ENCODE data around the gene DENND4A. TPM values are rescaled to one million over a fixed set of nuclear protein-coding genes. Genes with fewer than 3 reads are reported as not detected.
A peak's percentile ranks its signal among the peaks of the same experiment; 100 is the strongest.

DENND4A gene
- total and polyA plus RNA-seq, 2 experiments from 2014 or later = 5.6 to 10.9 TPM

GRCh38 chr15:65632780-65633375 lies 159.2 kb downstream of the DENND4A start:
- Histone ChIP-seq H3K79me2 (ENCODE audit: insufficient read depth) (no peaks in the 10 kb centered on the region), H3K4me3 (no peak overlapping the region), H3K9me2 (ENCODE audit: insufficient read depth) (no peaks in the 10 kb centered on the region), H3K9ac (no peak overlapping the region), H3K4me2 (ENCODE audit: unreplicated experiment) (no peak overlapping the region), H3K4me1 (ENCODE audit: insufficient read depth) (peaks cover 15% of the 10 kb centered on the region), H3K9me3 (ENCODE audit: low read depth) (no peaks in the 10 kb centered on the region), H3F3A (ENCODE audit: insufficient read depth) (0 out of 2 replicates have a peak, but pooled peaks cover 11% of the 10 kb centered on the region), H3K27me3 (replicated peaks; ENCODE audit: insufficient read depth) (no peaks in the 10 kb centered on the region), H3K27ac (0 out of 2 replicates have a peak overlapping the region, but pooled peaks have one; percentile 12), H3K36me3 (ENCODE audit: low read depth) (no peaks in the 10 kb centered on the region), H2AFZ (no peak overlapping the region), H4K20me1 (ENCODE audit: insufficient read depth) (no peaks in the 10 kb centered on the region)
- TF ChIP-seq EZH2 (IDR thresholded peaks at IDR 0.05; ENCODE audit: insufficient read depth, poor library complexity, severe bottlenecking) (no peak), EZH2phosphoT487 (IDR thresholded peaks at IDR 0.05; ENCODE audit: insufficient read depth, low read depth) (no peak)
- in situ Hi-C loops (cut with MboI) = loop anchor here (10.0 kb wide), 1 partner anchor 222 kb away; no protein-coding TSS in a partner anchor
- 87 to 88% methylated on average over 4 of the region's 4 CpGs for WGBS, 2 experiments (ENCODE audit: low coverage in 1 of 2, low lambda C conversion rate in 2 of 2, missing lambda C conversion rate in 2 of 2)
- no peak for DNase-seq

GRCh38 chr15:65631503-65631902 lies 160.6 kb downstream of the DENND4A start:
- Histone ChIP-seq H2AFZ (no peak overlapping the region), H3K9ac (no peak overlapping the region), H3K27me3 (replicated peaks; ENCODE audit: insufficient read depth) (no peaks in the 10 kb centered on the region), H3K4me3 (no peak overlapping the region), H3K36me3 (ENCODE audit: low read depth) (no peaks in the 10 kb centered on the region), H3K9me2 (ENCODE audit: insufficient read depth) (no peaks in the 10 kb centered on the region), H3K27ac (no peak overlapping the region), H3K4me2 (ENCODE audit: unreplicated experiment) (no peak overlapping the region), H3K9me3 (ENCODE audit: low read depth) (no peaks in the 10 kb centered on the region), H3K79me2 (ENCODE audit: insufficient read depth) (no peaks in the 10 kb centered on the region), H3K4me1 (ENCODE audit: insufficient read depth) (peaks cover 15% of the 10 kb centered on the region), H3F3A (ENCODE audit: insufficient read depth) (0 out of 2 replicates have a peak, but pooled peaks cover 11% of the 10 kb centered on the region), H4K20me1 (ENCODE audit: insufficient read depth) (no peaks in the 10 kb centered on the region)
- no peak for TF ChIP-seq EZH2phosphoT487 (IDR thresholded peaks at IDR 0.05; ENCODE audit: insufficient read depth, low read depth)
- TF ChIP-seq EZH2 (IDR thresholded peaks at IDR 0.05; ENCODE audit: insufficient read depth, poor library complexity, severe bottlenecking) = no peak
- 97 to 98% methylated on average over 6 of the region's 6 CpGs for WGBS, 2 experiments (ENCODE audit: low coverage in 1 of 2, low lambda C conversion rate in 2 of 2, missing lambda C conversion rate in 2 of 2)
- in situ Hi-C loops (cut with MboI) = loop anchor here (10.0 kb wide), 1 partner anchor 223 kb away; no protein-coding TSS in a partner anchor
- DNase-seq = no peak

GRCh38 chr15:65630760-65631159 lies 161.3 kb downstream of the DENND4A start:
- H3K36me3 ChIP-seq (ENCODE audit: low read depth) = no peaks in the 10 kb centered on the region
- 95 to 97% methylated on average over 5 of the region's 5 CpGs for WGBS, 2 experiments (ENCODE audit: low coverage in 1 of 2, low lambda C conversion rate in 2 of 2, missing lambda C conversion rate in 2 of 2)
- no peaks in the 10 kb centered on the region for H3K79me2 ChIP-seq (ENCODE audit: insufficient read depth)
- H3K4me2 ChIP-seq (ENCODE audit: unreplicated experiment) = no peak overlapping the region
- in situ Hi-C loops (cut with MboI) = loop anchor here (10.0 kb wide), 1 partner anchor 224 kb away; no protein-coding TSS in a partner anchor
- H3K9ac ChIP-seq = no peak overlapping the region
- no peak overlapping the region for H3K4me3 ChIP-seq
- 0 out of 2 replicates have a peak, but pooled peaks cover 11% of the 10 kb centered on the region for H3F3A ChIP-seq (ENCODE audit: insufficient read depth)
- no peak for DNase-seq
- peaks cover 15% of the 10 kb centered on the region for H3K4me1 ChIP-seq (ENCODE audit: insufficient read depth)
- H3K27ac ChIP-seq = no peak overlapping the region
- no peaks in the 10 kb centered on the region for H3K9me3 ChIP-seq (ENCODE audit: low read depth)
- TF ChIP-seq EZH2 (IDR thresholded peaks at IDR 0.05; ENCODE audit: insufficient read depth, poor library complexity, severe bottlenecking) (no peak), EZH2phosphoT487 (IDR thresholded peaks at IDR 0.05; ENCODE audit: insufficient read depth, low read depth) (no peak)
- H3K9me2 ChIP-seq (ENCODE audit: insufficient read depth) = no peaks in the 10 kb centered on the region
- H3K27me3 ChIP-seq (replicated peaks; ENCODE audit: insufficient read depth) = no peaks in the 10 kb centered on the region
- no peak overlapping the region for H2AFZ ChIP-seq
- H4K20me1 ChIP-seq (ENCODE audit: insufficient read depth) = no peaks in the 10 kb centered on the region

- Histone ChIP-seq H3K9me3 (ENCODE audit: low read depth) (no peaks in the 10 kb centered on the region), H3F3A (ENCODE audit: insufficient read depth) (0 out of 2 replicates have a peak, but pooled peaks cover 11% of the 10 kb centered on the region), H2AFZ (no peak overlapping the region), H3K4me3 (no peak overlapping the region), H3K27me3 (replicated peaks; ENCODE audit: insufficient read depth) (no peaks in the 10 kb centered on the region), H3K9ac (no peak overlapping the region), H3K79me2 (ENCODE audit: insufficient read depth) (no peaks in the 10 kb centered on the region), H3K4me2 (ENCODE audit: unreplicated experiment) (no peak overlapping the region), H3K9me2 (ENCODE audit: insufficient read depth) (no peaks in the 10 kb centered on the region), H3K4me1 (ENCODE audit: insufficient read depth) (peaks cover 14% of the 10 kb centered on the region), H4K20me1 (ENCODE audit: insufficient read depth) (no peaks in the 10 kb centered on the region), H3K36me3 (ENCODE audit: low read depth) (no peaks in the 10 kb centered on the region), H3K27ac (no peak overlapping the region)
- in situ Hi-C loops (cut with MboI) = no loop called here
- 93 to 98% methylated on average over 3 of the region's 3 CpGs for WGBS, 2 experiments (ENCODE audit: low coverage in 1 of 2, low lambda C conversion rate in 2 of 2, missing lambda C conversion rate in 2 of 2)
- no peak for TF ChIP-seq EZH2phosphoT487 (IDR thresholded peaks at IDR 0.05; ENCODE audit: insufficient read depth, low read depth)
- TF ChIP-seq EZH2 (IDR thresholded peaks at IDR 0.05; ENCODE audit: insufficient read depth, poor library complexity, severe bottlenecking) = no peak
- no peak for DNase-seq
Observed at GRCh38 chr15:65629548-65629947, 162.5 kb downstream of the DENND4A start.

All from GM23248 (cell line).